ENCODE results near the gene CENPO. TPM values are rescaled to one million over a fixed set of nuclear protein-coding genes. Genes with fewer than 3 reads are reported as not detected.
"Not testable (repeated sequence)": the region's sequence is repeated elsewhere in the genome, so short reads cannot be mapped to it uniquely, and the experiment has no call there.

CENPO gene
- total RNA-seq, 2 experiments from 2014 or later = 55.4 to 57.4 TPM

DNA sequence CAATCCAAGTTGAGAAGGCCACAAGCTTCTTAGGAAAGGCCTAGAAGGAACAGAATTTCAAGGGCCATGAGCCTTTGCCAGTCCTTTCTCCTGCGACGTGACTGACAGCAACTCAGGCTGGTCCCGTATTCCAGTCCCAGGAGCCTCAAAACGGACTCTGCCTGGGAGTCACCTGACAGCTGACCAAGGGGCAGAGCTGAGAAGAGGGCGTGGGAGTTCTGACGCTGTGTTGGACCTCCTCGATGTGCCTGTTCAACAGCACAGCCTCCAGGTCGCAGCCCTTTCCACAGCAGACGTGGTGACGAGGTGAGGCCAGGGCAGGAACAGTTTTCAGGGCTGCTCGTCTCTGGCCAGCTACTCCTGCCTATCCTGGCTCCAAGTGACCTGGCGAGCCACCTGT, 37.6 kb downstream of the CENPO start:
- H3K4me1 Mint-ChIP-seq = peaks cover 17% of the 10 kb centered on the region
- no peaks in the 10 kb centered on the region for H3K27me3 Mint-ChIP-seq
- H3K27ac Mint-ChIP-seq = no peak overlapping the region
- no peak overlapping the region for H3K4me3 Mint-ChIP-seq
- CTCF ChIA-PET = interaction anchor here (1.3 kb wide), 1 partner anchor 37 kb away, joined by 3 read pairs; the partner anchor contains the start of genes CENPO and PTRHD1
- H3K36me3 Mint-ChIP-seq = peaks cover 1% of the 10 kb centered on the region
- ATAC-seq (no peak), DNase-seq (no peak)
- H3K9me3 Mint-ChIP-seq (ENCODE audit: low read depth) = no peaks in the 10 kb centered on the region

DNA sequence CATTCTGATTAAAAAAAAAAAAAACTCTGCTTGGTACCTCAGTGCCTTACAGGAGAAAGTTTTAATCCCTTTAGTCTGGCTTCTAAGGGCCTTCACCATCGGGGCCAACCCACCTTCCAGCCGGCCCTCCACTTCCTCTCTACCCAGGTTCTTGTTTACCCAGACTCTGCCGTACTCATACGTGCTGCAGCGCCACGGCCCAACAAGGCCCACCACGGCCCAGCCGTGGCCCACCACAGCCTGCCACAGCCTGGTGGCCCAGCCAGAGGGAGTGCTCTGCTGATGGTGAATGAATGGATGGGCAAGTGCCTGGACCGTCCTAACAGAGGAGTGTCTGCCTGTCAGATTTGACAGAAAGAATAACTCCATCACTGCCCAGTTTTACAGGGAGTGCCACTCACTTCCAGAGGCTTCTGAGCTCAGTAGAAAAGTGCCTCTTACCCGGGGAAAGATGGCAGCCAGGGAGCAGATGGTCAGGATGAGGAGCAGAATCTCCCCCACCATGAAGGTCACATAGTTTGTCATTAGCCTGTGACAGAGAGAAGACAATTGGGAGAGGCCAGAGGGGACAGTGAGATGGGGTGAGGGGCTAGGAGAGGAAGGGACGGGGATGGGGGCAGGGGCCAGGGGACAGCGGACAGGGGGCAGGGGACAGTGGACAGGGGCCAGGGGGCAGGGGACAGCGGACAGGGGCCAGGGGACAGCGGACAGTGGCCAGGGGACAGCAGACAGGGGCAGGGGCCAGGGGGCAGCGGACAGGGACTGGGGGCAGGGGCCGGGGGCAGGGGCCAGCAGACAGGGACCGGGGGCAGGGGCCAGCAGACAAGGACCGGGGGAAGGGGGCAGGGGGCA, 38.2 kb downstream of the CENPO start:
- no peak overlapping the region for H3K4me3 Mint-ChIP-seq
- no peaks in the 10 kb centered on the region for H3K27me3 Mint-ChIP-seq
- H3K27ac Mint-ChIP-seq = no peak overlapping the region
- peaks cover 10% of the 10 kb centered on the region for H3K4me1 Mint-ChIP-seq
- CTCF ChIA-PET = interaction anchor here (1.2 to 1.3 kb wide), 2 partner anchors 38 to 422 kb away, joined by 3 read pairs; partner anchors contain the start of genes CENPO and PTRHD1
- no peaks in the 10 kb centered on the region for H3K9me3 Mint-ChIP-seq (ENCODE audit: low read depth)
- ATAC-seq (no peak), DNase-seq (no peak)
- H3K36me3 Mint-ChIP-seq = peaks cover 3% of the 10 kb centered on the region

DNA sequence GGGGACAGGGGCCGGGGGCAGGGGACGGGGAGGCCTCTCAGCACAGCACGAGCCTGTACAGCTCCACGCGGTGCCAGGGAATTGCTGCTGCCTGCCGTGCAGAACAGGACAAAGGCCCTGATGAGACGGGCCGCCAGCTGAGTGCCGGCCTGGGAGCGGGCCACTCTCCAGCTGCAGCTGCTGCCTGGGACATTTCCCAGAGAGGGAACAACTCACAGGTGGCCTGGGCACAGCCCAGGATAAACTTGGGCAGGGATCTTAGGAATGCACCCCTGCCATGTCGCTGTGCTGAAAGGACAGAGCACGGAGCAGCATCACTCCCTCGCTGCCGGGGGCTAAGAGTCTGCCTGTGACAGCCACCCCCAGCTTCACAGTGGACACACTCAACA, 38.8 kb downstream of the CENPO start:
- no peaks in the 10 kb centered on the region for H3K27me3 Mint-ChIP-seq
- H3K27ac Mint-ChIP-seq = no peak overlapping the region
- H3K9me3 Mint-ChIP-seq (ENCODE audit: low read depth) = no peaks in the 10 kb centered on the region
- no peak for ATAC-seq
- H3K36me3 Mint-ChIP-seq = peaks cover 5% of the 10 kb centered on the region
- no peak for DNase-seq
- CTCF ChIA-PET = interaction anchor here (1.2 to 1.4 kb wide), 2 partner anchors 11 to 423 kb away, joined by 3 to 4 read pairs; no protein-coding TSS in a partner anchor
- H3K4me1 Mint-ChIP-seq = peaks cover 7% of the 10 kb centered on the region
- no peak overlapping the region for H3K4me3 Mint-ChIP-seq

DNA sequence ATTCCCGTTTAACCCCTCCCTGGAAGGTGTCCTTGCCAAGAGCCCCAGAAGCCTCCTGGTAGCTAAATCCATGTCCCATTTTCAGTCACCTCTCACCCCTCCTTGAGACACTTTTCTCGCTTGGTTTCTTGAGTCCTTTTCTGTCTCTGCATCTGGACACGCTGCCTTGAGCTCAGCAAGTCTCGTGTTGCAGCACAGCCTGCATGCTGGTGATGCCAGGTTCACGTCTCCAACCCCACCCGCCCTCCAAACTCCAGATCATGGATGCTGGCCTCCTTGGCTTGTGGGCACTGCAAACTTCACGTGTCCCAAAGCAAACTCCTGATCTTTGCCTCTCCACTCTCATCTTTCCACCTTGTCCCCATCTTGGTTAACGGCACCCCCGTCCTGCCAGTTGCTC, 39.3 kb downstream of the CENPO start:
- Mint-ChIP-seq H3K9me3 (ENCODE audit: low read depth) (no peaks in the 10 kb centered on the region), H3K27ac (no peak overlapping the region), H3K36me3 (peaks cover 7% of the 10 kb centered on the region), H3K4me3 (no peak overlapping the region), H3K27me3 (no peaks in the 10 kb centered on the region), H3K4me1 (peaks cover 3% of the 10 kb centered on the region)
- ATAC-seq = no peak
- DNase-seq = no peak
- CTCF ChIA-PET = interaction anchor here (1.2 to 1.4 kb wide), 2 partner anchors 11 to 423 kb away, joined by 3 to 4 read pairs; no protein-coding TSS in a partner anchor

DNA sequence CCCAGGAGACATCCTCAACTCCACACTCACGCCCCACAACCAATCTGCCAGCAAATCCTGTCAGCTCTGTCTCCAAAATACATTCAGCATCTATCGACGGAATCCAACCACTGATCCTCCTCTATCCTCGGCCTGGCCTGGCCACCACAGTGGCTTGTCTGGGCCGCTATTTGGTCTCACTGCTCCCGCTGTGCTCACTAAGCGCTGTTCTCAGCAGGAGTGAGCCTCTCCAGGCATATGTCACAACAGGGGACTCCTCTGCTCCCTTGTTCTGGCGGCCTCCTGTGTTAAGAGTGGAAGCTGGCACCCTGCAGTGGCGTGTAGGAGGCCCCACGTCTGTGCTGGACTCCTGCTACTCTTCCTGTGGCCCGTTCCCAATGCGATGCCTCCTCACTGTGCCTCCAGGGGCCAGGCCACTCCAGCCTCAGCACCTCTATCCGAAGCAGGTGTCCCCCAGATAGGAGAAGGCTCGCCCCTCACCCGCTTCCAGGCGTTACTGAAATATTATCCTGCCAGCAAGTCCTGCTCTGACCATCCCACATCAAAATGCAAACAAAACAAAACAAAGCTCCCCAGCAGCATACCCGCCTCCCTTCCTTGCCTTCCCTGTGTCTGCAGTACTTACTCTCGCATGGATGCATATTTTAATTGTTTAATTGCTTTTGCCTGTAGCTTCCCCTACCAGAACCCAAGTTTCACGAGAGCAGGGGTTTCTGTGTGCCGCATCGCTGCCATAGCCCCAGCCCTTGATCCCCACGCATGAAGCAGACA, 39.9 kb downstream of the CENPO start:
- CTCF ChIA-PET = interaction anchor here (1.2 to 1.4 kb wide), 2 partner anchors 12 to 424 kb away, joined by 3 to 4 read pairs; no protein-coding TSS in a partner anchor
- no peak overlapping the region for H3K4me3 Mint-ChIP-seq
- H3K36me3 Mint-ChIP-seq = peaks cover 6% of the 10 kb centered on the region
- no peaks in the 10 kb centered on the region for H3K4me1 Mint-ChIP-seq
- ATAC-seq (no peak), DNase-seq (no peak)
- H3K27me3 Mint-ChIP-seq = no peaks in the 10 kb centered on the region
- H3K9me3 Mint-ChIP-seq (ENCODE audit: low read depth) = no peaks in the 10 kb centered on the region
- H3K27ac Mint-ChIP-seq = no peak overlapping the region

DNA sequence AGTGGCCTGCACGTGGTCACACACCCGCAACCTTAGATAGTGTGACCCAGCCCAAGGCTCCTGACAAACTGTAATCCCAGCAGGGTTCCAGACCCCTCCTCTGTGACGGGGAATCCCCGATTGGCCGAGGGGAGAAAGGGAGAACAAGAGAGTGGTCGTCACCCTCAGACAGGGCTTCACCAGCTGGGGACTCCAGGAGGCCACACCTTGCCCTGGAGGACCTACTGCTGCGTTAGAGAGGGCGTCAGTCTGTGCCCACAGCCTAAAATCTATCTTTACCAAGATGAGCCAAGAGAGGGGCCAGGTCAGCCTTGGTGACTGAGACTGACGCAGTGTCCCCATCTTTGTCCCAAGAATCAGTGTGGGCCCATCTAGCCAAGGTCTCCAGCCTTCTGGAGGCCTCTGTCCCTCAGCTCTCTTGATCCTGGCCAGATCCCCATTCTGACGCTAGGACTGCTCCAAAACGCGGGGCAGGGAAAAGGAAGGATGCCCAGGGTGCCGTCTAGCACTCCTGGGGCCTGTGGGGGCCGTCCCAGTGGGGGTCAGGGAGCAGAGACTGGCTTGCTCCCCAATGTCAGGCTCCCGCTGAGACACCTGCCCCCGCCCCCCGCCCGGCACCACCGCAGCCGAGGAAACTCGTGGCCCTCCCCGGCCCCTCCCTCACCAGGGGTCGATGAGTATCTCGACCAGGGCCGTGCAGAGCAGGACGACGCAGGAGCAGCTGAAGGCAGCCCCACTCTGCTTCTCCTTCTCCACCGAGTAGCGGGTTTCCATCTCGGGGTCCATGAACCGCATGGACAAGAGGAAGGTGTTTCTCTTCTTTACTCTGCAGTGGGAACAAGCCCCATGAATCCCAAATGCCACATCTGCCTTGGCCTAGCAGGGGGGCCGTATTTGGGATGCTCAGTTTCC, 40.9 kb downstream of the CENPO start:
- DNase-seq (no peak), ATAC-seq (no peak)
- no peak overlapping the region for H3K4me3 Mint-ChIP-seq
- CTCF ChIA-PET = no interaction called here
- peaks cover 6% of the 10 kb centered on the region for H3K36me3 Mint-ChIP-seq
- no peak overlapping the region for H3K27ac Mint-ChIP-seq
- H3K9me3 Mint-ChIP-seq (ENCODE audit: low read depth) = no peaks in the 10 kb centered on the region
- no peaks in the 10 kb centered on the region for H3K27me3 Mint-ChIP-seq
- H3K4me1 Mint-ChIP-seq = no peaks in the 10 kb centered on the region

DNA sequence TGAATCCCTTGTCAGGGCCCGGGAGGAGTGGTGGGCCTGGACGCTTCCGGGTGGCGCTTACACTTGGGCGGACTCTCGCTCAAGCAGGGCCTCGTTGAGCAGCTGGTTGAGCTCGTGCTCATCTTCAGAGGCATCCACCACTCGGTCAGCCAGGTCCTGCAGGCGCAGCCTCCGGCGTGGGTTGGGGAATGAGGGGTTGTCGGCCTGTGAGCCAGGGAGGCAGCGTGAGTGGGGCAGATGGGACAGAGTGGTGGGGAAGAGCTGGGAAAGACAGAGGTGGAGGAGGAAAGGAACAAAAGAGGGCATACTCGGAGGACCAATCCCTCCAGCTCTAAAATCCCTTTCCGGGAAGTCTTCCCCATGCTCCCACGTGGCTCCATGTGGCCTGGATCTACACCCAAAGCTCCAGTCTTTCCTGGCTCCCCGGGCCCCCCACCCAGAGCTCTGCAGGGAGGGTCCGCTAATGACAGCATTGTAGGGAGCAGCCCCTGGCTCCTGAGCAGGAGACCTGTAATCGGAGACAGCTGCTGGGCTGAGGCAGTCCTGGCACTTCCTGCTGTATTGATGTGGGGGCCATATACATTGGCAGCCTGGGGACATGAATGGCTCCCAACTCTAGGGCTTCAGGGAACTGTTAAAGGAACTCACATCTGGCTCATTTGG, 41.6 kb downstream of the CENPO start:
- H3K27ac Mint-ChIP-seq = no peak overlapping the region
- H3K4me3 Mint-ChIP-seq = no peak overlapping the region
- CTCF ChIA-PET = interaction anchor here (3.3 kb wide), 1 partner anchor 8 kb away, joined by 14 read pairs; no protein-coding TSS in a partner anchor
- no peaks in the 10 kb centered on the region for H3K9me3 Mint-ChIP-seq (ENCODE audit: low read depth)
- no peaks in the 10 kb centered on the region for H3K4me1 Mint-ChIP-seq
- ATAC-seq = no peak
- peaks cover 6% of the 10 kb centered on the region for H3K36me3 Mint-ChIP-seq
- no peak for DNase-seq
- no peaks in the 10 kb centered on the region for H3K27me3 Mint-ChIP-seq

DNA sequence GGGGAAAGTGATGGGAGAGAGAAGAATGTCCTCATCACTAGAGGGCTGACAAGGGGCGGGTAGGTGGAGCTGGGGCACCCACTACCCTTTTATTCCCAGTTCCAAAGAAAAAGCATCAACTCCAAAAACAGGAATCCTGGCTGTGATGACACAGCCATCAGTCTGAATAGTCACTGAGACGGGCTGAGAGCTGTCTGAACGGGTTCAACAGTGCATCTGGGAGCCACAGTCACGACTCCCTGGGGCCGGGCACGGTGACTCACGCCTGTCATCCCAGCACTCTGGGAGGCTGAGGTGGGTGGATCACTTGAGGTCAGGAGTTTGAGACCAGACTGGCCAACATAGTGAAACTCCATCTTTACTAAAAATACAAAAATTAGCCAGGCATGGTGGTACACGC, 42.2 kb downstream of the CENPO start:
- not testable (repeated sequence) for H3K9me3 Mint-ChIP-seq (ENCODE audit: low read depth); DNase-seq; H3K27ac Mint-ChIP-seq; H3K4me1 Mint-ChIP-seq; H3K36me3 Mint-ChIP-seq; ATAC-seq; H3K27me3 Mint-ChIP-seq; H3K4me3 Mint-ChIP-seq
- CTCF ChIA-PET = interaction anchor here (3.3 kb wide), 1 partner anchor 9 kb away, joined by 14 read pairs; no protein-coding TSS in a partner anchor

DNA sequence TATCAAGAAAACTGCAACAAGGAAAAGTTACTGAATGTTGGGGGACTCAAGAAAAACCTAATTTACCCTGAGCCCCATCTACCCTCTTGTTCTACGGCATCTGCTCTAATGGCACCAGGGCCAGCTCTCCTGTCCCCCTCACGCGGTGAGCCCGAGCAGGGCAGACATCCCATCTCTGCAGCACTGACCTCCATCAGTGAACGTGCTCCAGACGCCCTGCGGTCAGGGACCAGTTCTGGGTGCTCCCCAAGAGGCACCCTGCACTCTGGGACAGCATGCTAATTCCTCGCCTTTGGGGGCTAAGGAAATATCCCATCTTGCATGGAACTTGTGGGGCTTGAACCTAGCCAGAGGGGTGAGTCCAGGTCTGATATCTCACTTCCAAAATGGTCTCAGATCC, 43.0 kb downstream of the CENPO start:
- CTCF ChIA-PET = interaction anchor here (3.3 kb wide), 1 partner anchor 9 kb away, joined by 14 read pairs; no protein-coding TSS in a partner anchor
- DNase-seq (no peak), ATAC-seq (no peak)
- Mint-ChIP-seq H3K27ac (no peak overlapping the region), H3K27me3 (no peaks in the 10 kb centered on the region), H3K9me3 (ENCODE audit: low read depth) (no peaks in the 10 kb centered on the region), H3K36me3 (peaks cover 6% of the 10 kb centered on the region), H3K4me3 (no peak overlapping the region), H3K4me1 (no peaks in the 10 kb centered on the region)

DNA sequence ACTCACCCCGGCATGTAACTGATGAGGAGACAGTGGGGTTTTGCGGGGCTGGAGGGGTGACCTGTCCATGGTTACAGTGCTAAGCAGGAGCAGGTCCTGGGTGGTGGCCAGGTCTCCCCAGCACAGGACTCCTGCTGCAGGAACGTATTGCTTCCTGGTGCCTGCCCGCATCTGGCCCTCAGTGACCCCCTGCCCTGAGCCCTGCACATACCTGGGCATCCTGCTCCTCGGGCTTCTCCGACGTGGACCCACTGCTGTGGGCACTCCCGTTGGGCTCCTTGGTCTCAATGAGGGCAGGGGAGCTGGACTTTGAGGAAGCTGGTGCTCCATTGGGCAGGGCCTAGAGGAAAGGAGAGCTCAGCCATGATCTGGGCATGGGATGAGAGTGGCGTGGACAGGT, 43.5 kb downstream of the CENPO start:
- H3K36me3 Mint-ChIP-seq = peaks cover 6% of the 10 kb centered on the region
- no peaks in the 10 kb centered on the region for H3K4me1 Mint-ChIP-seq
- ATAC-seq = no peak
- no peak overlapping the region for H3K27ac Mint-ChIP-seq
- H3K9me3 Mint-ChIP-seq (ENCODE audit: low read depth) = no peaks in the 10 kb centered on the region
- CTCF ChIA-PET = interaction anchor here (1.4 to 3.3 kb wide), 2 partner anchors 10 to 427 kb away, joined by 3 to 14 read pairs; no protein-coding TSS in a partner anchor
- H3K27me3 Mint-ChIP-seq = no peaks in the 10 kb centered on the region
- no peak overlapping the region for H3K4me3 Mint-ChIP-seq
- DNase-seq = no peak

DNA sequence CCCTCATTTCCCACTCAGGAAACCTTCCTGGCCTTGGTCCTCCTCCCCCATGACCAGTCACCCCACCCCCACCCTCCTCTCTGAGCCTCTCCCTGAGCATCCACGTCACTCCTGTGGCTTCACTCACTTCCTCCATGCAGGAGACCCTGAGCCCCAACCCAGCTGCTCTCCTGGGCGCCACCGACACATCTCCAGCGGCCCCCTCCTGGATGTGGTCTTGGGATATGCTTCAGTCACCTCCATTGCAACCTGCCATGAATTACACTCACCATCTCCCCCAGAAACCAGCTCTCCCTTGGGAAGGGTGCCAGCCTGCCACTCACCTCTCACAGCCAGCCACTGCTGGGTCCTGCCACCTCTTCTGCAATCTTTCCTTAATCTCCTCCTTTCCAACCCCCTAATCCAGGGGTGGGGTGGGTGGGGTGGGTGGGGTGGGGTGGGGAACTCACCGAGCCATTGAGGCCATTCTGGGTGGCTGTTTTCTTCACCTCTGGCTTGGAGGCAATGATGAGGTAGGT, 44.8 kb downstream of the CENPO start:
- Mint-ChIP-seq H3K27me3 (no peaks in the 10 kb centered on the region), H3K36me3 (peaks cover 6% of the 10 kb centered on the region), H3K4me1 (no peaks in the 10 kb centered on the region), H3K9me3 (ENCODE audit: low read depth) (no peaks in the 10 kb centered on the region), H3K27ac (no peak overlapping the region), H3K4me3 (no peak overlapping the region)
- CTCF ChIA-PET = interaction anchor here (1.4 to 3.3 kb wide), 2 partner anchors 11 to 428 kb away, joined by 3 to 14 read pairs; no protein-coding TSS in a partner anchor
- no peak for ATAC-seq
- DNase-seq = no peak

DNA sequence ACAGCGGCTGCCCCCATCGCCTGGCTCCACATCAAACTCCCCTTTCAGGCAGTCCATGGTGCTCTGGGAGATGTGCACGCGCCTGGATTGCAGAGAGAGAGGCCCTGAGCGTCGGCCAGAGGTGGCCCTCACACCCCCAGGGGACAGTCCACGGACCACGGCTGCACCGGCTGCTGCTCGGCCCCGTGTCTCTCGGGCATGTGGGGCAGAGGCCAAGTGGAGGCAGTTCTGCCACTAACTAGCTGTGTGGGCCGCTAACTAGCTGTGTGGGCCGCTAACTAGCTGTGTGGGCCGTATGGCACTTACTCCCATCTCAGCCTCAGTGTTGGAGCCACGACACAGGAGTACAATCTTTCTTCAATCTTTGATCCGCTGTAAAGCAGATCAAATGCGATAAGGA, 45.3 kb downstream of the CENPO start:
- Mint-ChIP-seq H3K4me3 (no peak overlapping the region), H3K9me3 (ENCODE audit: low read depth) (no peaks in the 10 kb centered on the region), H3K36me3 (peaks cover 6% of the 10 kb centered on the region), H3K27me3 (no peaks in the 10 kb centered on the region), H3K27ac (no peak overlapping the region), H3K4me1 (no peaks in the 10 kb centered on the region)
- CTCF ChIA-PET = interaction anchor here (1.2 to 3.3 kb wide), 2 partner anchors 12 to 15 kb away, joined by 3 to 14 read pairs; no protein-coding TSS in a partner anchor
- no peak for DNase-seq
- no peak for ATAC-seq
